LNCAP (cell line): ENCODE results near the gene TRAM2.

Source experiments
- CTCF ChIP-seq: fragments of 450-650 bp; IDR thresholded peaks from 2 replicates; pipeline ENCODE4 v1.5.1; 2017; ENCODE audit warnings: mild to moderate bottlenecking

Gene TRAM2

DNA sequence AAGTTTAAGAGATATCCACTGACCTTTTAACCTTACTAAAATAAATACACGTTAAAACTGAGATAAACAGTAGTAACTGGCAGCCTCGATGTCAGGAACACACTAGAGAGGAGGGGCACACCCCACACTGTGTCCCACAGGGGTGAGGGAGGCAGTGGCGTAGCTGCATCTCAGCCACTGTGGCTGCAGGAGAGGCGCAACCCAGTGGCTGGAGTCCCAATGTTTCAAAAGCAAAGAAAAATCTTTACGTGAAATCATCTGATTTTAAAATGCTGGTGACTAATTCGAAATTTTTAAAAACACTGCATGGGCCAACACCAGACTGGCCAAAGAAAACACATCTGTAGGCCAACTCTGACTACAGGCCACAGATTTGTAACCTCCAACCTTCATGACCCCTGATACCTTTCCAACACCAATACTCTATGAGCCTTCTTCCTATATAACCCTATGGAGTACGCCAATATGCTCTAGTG, 54.7 kb downstream of the TRAM2 start:
- TF ChIP-seq CTCF, result no peak

DNA sequence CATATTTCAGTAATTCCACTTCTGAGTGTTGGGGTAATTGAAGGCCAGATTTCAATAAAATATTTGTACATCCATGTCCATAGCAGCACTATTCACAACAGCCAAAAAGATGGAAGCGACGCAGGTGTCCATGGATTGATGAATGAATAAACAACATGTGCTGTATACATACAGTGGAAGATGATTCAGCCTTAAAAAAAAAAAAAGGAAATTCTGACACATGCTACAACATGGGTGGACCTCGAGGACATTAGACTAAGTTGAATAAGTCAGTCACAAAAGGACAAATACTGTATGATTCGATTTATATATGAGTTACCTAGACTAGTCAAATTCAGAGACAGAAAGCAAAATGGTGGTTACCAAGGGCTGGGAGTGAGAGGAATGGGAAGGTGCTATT, 57.2 kb downstream of the TRAM2 start:
- no peak for TF ChIP-seq CTCF

- TF ChIP-seq CTCF, result no peak
Measured at GRCh38 chr6:52518279-52518945, 58.4 kb downstream of the TRAM2 start.

DNA sequence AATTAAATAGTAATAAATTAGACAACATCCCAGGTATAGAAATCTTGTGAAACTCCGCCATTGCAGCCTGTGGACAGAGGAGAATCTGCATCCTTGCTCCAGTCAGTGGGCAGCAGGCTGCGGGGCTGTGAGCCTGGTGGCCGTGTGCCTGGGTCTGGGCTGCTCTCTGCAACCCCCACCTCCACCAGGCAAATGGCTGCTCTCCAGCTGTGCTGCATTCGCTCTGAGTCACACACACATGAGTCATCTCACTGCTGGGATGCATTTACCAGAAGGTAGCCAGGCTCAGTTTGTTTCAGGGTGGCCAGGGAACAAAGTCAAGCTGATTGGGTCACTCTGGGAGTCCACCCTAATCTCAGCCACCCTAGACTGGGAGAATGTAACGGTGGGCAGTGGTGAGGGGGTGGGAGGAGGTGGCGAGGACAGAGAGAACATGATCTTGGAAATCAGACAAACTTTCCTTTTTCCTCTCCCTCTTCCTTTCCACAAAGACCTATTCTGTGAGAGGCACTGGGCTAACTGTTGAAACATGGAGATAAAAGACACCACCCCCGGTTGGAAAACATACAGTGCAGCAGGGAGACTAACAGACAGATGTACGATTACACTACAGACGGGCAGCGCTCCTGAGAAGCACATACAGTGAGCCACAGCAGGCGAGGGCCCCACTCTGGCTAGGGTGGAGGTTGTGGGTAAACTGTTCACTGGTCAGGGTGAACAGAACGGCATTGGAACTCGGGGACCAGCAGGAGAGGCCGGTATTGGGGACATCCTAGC, 59.2 kb downstream of the TRAM2 start:
- TF ChIP-seq CTCF, result no peak

GRCh38 chr6:52516943-52517342, 59.9 kb downstream of the TRAM2 start:
- no peak for TF ChIP-seq CTCF

DNA sequence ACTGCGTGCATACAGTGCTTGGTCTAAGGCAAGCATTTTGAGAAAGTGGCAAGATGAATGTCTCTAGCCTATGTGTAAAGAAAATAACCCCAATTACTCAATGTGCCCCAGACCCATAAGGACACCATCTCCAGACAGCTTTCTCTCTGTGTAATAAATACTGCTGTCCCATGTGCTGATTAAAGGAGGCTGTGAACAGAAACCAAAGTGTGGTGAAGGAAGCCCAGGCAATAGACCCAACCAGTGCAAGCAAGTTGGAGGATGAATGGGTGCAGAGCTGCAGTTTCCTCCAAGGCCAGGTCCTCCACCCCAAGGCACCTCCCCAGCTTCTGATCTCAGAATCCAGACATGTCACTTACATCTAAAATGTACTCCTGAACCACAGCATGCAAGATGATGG, 60.6 kb downstream of the TRAM2 start:
- TF ChIP-seq CTCF, result no peak

DNA sequence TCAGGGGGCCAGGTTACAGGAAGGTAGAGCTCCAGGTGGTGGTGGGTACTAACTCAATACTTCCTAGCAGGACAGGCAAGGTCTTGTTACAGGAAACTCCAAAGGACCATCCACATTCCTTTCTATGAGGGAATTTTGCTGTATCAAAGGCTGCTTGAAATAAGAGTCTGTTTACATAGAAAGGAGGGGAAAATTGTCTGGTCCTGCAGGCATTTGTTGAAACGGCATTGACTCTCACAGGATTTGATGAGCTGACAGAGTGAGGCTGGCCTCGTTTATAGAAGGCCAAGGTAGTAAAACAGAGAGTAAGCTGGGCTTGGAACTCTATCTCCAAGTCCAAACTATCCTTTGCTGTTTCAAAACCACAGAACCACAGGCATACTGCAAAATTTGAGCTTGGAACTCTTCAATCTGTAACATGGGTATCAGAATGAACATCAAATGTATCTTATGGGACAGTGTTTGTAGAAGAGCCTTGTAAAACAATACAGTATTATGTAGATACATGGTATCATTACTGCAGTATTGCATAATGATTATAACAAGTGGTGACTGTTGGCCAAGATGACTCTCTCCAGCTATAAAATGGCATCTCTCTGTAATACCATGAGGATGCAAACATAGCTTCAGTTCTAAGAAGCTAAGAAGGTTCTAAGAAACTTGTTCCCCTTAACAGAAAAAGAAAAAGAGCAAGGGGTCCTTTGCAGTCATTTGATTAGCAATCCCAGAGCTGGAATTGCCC, 61.5 kb downstream of the TRAM2 start:
- no peak for TF ChIP-seq CTCF
